GM12872 (cell line): Measurements from ENCODE around the gene CPLANE1.

Source experiments
- CTCF ChIP-seq: IDR thresholded peaks from 3 replicates; pipeline ENCODE4 v1.5.1; 2011; ENCODE audit warnings: low read depth, mild to moderate bottlenecking, low read length, moderate library complexity; ENCODE audit not compliant: insufficient read depth

The CPLANE1 gene

GRCh38 chr5:37174928-37175327, 74.2 kb downstream of the CPLANE1 start:
- no peak for TF ChIP-seq CTCF

- TF ChIP-seq CTCF = no peak
Observed at GRCh38 chr5:37172957-37173356, 76.2 kb downstream of the CPLANE1 start.

- no peak for TF ChIP-seq CTCF
Observed at GRCh38 chr5:37170856-37171255, 78.3 kb downstream of the CPLANE1 start.

- TF ChIP-seq CTCF = no peak
Observed at GRCh38 chr5:37166197-37166596, 83.0 kb downstream of the CPLANE1 start.

GRCh38 chr5:37165761-37166160, 83.4 kb downstream of the CPLANE1 start:
- TF ChIP-seq CTCF = no peak

GRCh38 chr5:37153661-37154060, 95.5 kb downstream of the CPLANE1 start:
- no peak for TF ChIP-seq CTCF

- TF ChIP-seq CTCF = no peak
Observed at GRCh38 chr5:37146896-37147295, 102.3 kb downstream of the CPLANE1 start.

- TF ChIP-seq CTCF = no peak
Observed at GRCh38 chr5:37136694-37137093, 112.5 kb downstream of the CPLANE1 start.
